Duodenal mucosa (tissue), 2 donors: ENCODE data around the gene KLHDC10.
A peak's percentile ranks its signal among the peaks of the same experiment; 100 is the strongest.
"Not testable (repeated sequence)": the region's sequence is repeated elsewhere in the genome, so short reads cannot be mapped to it uniquely, and the experiment has no call there.

Experiments used
- H3K27ac ChIP-seq: one replicate; pipeline ENCODE4 v1.7.0; 2013; ENCODE audit warnings: low read depth, low read length
- H3K27me3 ChIP-seq, 2 donors: one replicate each; pipeline ENCODE4 v1.7.0; 2013; ENCODE audit warnings: low read length in 2 of 2, control low read depth in 1 of 2; ENCODE audit not compliant: insufficient read depth in 2 of 2, control insufficient read depth in 1 of 2
- H3K36me3 ChIP-seq, 2 donors: one replicate each; pipeline ENCODE4 v1.7.0; 2013; ENCODE audit warnings: low read length in 2 of 2, control low read depth in 1 of 2; ENCODE audit not compliant: insufficient read depth in 2 of 2, control insufficient read depth in 1 of 2
- H3K4me1 ChIP-seq, 2 donors: one replicate each; pipeline ENCODE4 v1.7.0; 2013; ENCODE audit warnings: low read length in 2 of 2, control low read depth in 1 of 2; ENCODE audit not compliant: insufficient read depth in 2 of 2, control insufficient read depth in 1 of 2
- H3K4me3 ChIP-seq, 2 donors: one replicate each; pipeline ENCODE4 v1.7.0; 2013; ENCODE audit warnings: low read length in 2 of 2, low read depth in 1 of 2
- H3K9ac ChIP-seq, 2 donors: one replicate each; pipeline ENCODE4 v1.7.0; 2013; ENCODE audit warnings: low read length in 2 of 2, low read depth in 1 of 2
- H3K9me3 ChIP-seq, 2 donors: one replicate each; pipeline ENCODE4 v1.7.0; 2013; ENCODE audit warnings: low read length in 2 of 2, control low read depth in 1 of 2; ENCODE audit not compliant: control insufficient read depth in 1 of 2

The KLHDC10 gene

GRCh38 chr7:130071701-130072622 is 1.6 kb downstream of the KLHDC10 start:
- H3K27me3 ChIP-seq: no peaks in the 10 kb centered on the region
- H3K27ac ChIP-seq: no peak overlapping the region
- H3K4me3 ChIP-seq: peak overlapping the region; percentile 70 to 89
- H3K36me3 ChIP-seq: no peaks in the 10 kb centered on the region
- peak overlapping the region in 1 of 2 donors; percentile 89 for H3K9ac ChIP-seq
- peaks cover 12 to 18% of the 10 kb centered on the region in 2 donors for H3K4me1 ChIP-seq
- no peaks in the 10 kb centered on the region for H3K9me3 ChIP-seq

DNA sequence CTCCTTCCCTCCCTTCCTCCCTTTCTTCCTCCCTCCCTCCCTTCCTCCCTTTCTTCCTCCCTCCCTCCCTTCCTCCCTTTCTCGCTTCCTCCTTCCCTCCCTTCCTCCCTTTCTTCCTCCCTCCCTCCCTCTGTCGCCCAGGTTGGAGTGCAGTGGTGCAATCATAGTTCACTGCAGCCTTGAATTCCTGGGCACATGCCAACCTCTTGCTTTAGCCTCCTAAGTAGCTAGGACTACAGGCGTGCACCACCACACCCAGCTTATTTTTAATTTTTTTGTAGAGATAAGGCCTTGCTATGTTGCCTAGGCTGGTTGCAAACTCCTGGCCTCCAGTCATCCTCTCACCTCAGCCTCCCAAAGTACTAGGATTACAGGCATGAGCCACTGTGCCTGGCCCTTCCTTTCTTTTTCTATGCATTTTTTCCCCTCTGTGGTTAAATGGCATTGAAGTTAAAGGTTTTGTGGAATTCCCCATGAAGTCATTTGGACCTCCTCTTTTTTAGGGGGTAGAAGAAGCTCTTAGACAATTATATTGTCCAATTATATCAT is 9.6 kb downstream of the KLHDC10 start:
- Histone ChIP-seq H3K9ac (no peak overlapping the region), H3K9me3 (no peaks in the 10 kb centered on the region), H3K27ac (no peak overlapping the region), H3K4me1 (peaks cover 0 to 3% of the 10 kb centered on the region in 2 donors), H3K4me3 (no peak overlapping the region), H3K36me3 (peaks cover 0 to 5% of the 10 kb centered on the region in 2 donors), H3K27me3 (no peaks in the 10 kb centered on the region)

GRCh38 chr7:130083497-130083896 is 13.2 kb downstream of the KLHDC10 start:
- H3K9me3 ChIP-seq, H3K4me3 ChIP-seq, H3K27ac ChIP-seq, H3K27me3 ChIP-seq, H3K9ac ChIP-seq, H3K36me3 ChIP-seq: not testable (repeated sequence)
- H3K4me1 ChIP-seq: peaks cover 3 to 15% of the 10 kb centered on the region in 2 donors

DNA sequence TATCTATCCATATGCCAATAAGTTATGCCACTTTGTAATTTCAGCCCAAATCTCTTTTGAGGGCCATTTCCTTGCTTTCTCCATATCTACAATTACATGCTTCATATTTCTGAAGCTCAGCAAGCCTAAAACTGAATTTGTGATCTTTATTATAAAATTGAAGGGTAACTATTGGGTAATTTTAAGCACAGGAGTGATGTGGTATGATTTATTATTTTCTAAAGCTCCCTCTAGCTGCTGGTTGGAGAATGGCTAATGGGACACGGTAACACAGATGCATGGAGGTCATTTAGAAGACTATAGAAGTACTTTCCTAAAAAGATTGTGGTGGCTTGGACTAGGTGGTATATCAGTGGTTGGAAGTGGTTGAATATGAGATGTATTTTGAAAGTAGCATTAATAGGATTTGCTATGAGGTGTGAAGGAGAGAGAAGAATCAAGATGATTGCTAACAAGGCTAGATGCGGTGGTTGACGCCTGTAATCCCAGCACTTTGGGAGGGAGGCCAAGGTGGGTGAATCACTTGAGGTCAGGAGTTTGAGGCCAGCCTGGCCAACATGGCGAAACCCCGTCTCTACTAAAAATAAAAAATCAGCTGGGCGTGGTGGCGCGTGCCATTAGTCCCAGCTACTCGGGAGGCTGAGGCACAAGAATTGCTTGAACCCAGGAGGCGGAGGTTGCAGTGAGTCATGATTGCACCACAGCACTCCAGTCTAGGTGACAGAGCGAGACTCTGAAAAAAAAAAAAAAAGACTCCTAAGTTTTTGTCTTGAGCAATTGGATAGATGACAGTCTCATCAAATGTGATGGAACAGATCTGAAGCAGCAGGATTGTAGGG is 13.9 kb downstream of the KLHDC10 start:
- H3K9me3 ChIP-seq: no peaks in the 10 kb centered on the region
- no peaks in the 10 kb centered on the region for H3K36me3 ChIP-seq
- no peaks in the 10 kb centered on the region for H3K27me3 ChIP-seq
- H3K9ac ChIP-seq: no peak overlapping the region
- H3K27ac ChIP-seq: no peak overlapping the region
- H3K4me1 ChIP-seq: peaks cover 3 to 15% of the 10 kb centered on the region in 2 donors
- no peak overlapping the region for H3K4me3 ChIP-seq

DNA sequence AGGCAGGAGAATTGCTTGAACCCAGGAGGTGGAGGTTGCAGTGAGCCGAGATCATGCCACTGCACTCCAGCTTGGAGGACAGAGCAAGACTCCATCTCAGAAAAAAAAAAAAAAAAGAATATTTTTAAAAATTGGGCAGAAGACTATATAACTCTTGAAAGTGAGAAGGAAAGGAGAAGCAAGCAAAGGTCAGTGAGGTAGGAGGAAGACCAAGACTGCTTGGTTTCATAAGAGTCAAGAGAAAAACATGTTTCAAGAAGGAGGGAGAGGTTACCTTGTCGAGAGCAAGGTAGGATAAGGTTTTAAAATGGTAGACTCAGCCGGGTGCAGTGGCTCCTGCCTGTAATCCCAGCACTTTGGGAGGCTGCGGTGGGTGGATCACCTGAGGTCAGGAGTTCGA is 14.9 kb downstream of the KLHDC10 start:
- not testable (repeated sequence) for H3K27ac ChIP-seq, H3K4me3 ChIP-seq, H3K9ac ChIP-seq, H3K27me3 ChIP-seq, H3K36me3 ChIP-seq, H3K9me3 ChIP-seq
- peaks cover 3 to 15% of the 10 kb centered on the region in 2 donors for H3K4me1 ChIP-seq

DNA sequence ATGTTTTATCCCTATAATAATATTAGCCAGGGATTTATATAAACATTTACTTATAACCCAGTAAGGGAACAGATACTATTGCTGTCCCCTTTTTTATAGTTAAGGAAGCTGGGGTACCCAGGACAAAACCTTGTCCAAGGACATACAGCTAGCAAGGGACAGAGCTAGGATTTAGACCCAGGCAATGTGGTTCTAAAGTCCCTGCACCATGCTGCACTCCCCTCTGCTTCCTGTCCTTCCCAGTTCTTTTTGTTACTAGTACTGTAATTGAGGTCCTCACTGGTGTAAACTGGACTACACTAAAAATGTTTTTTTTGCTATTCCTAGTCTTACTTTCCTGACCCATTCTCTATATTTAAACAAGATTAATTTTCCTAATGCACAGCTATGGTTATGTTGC is 16.6 kb downstream of the KLHDC10 start:
- Histone ChIP-seq H3K36me3 (no peaks in the 10 kb centered on the region), H3K27ac (no peak overlapping the region), H3K4me1 (peaks cover 3 to 17% of the 10 kb centered on the region in 2 donors), H3K9me3 (no peaks in the 10 kb centered on the region), H3K4me3 (no peak overlapping the region), H3K27me3 (no peaks in the 10 kb centered on the region), H3K9ac (no peak overlapping the region)

DNA sequence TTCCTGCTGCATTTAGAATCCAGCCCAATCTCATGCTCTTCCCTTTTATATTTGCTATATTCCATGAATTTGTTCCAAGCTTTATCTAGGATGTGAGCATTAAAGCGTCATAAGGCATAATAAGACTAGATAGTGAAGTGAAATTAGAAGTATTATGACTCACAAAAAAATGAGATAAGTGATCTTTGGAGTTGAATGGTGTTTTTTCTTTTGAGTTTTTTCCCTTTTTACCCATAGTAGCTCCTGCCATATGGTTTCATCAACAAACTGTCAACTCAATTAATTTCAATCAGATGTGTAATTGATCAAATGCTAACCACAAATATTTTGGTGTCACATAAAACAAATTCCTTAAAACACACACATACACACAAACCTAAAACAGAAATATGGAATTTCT is 17.0 kb downstream of the KLHDC10 start:
- Histone ChIP-seq H3K9me3 (no peaks in the 10 kb centered on the region), H3K27ac (no peak overlapping the region), H3K36me3 (no peaks in the 10 kb centered on the region), H3K27me3 (no peaks in the 10 kb centered on the region), H3K9ac (no peak overlapping the region), H3K4me1 (peaks cover 5 to 21% of the 10 kb centered on the region in 2 donors), H3K4me3 (no peak overlapping the region)

- Histone ChIP-seq H3K9ac (no peak overlapping the region), H3K27me3 (no peaks in the 10 kb centered on the region), H3K9me3 (no peaks in the 10 kb centered on the region), H3K36me3 (no peaks in the 10 kb centered on the region), H3K27ac (no peak overlapping the region), H3K4me3 (no peak overlapping the region), H3K4me1 (peaks cover 6 to 23% of the 10 kb centered on the region in 2 donors)
Measured at GRCh38 chr7:130090745-130091532, 20.6 kb downstream of the KLHDC10 start.

DNA sequence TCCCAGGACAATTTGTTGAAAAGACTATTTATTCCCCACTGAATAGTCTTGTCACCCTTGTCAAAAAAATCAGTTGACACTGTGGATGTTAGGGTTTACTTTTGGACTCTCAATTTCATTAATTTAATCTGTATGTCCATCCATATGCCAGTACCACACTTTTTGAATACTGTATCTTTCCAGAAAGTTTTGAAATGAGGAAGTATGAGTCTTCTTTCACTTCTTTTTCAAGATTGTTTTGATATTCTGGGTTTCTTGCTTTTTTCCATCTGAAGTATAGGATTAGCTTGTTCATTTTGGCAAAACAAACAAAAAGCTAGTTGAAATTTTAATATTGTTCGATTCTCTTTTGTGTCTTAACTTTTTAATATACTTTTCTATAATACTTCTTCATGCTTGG is 21.7 kb downstream of the KLHDC10 start:
- H3K27me3 ChIP-seq: no peaks in the 10 kb centered on the region
- no peaks in the 10 kb centered on the region for H3K36me3 ChIP-seq

More for the DNA sequence above, 21.7 kb downstream of the KLHDC10 start:
- Histone ChIP-seq H3K27ac (no peak overlapping the region), H3K4me3 (no peak overlapping the region), H3K9me3 (no peaks in the 10 kb centered on the region), H3K9ac (no peak overlapping the region), H3K4me1 (peaks cover 4 to 12% of the 10 kb centered on the region in 2 donors)
